PC-9 (cell line): ENCODE data around the gene ESYT1. TPM values are rescaled to one million over a fixed set of nuclear protein-coding genes. Genes with fewer than 3 reads are reported as not detected.
A peak's percentile ranks its signal among the peaks of the same experiment; 100 is the strongest.

Source experiments
- BruUV-seq: library from RNA; stranded (reverse); fragments of 400-500 nt; replicated peaks from 2 replicates; lab custom pipeline; 2021; lab: Mats Ljungman, UMichigan
- CTCF ChIA-PET: fragments of 300-600 bp; sonication (Branson Sonifier 250); formaldehyde crosslinking; loops from one replicate; lab custom pipeline; 2022; ENCODE audit warnings: antibody characterized with exemption; lab: Charles Lee
- POLR2A ChIA-PET: fragments of 300-600 bp; sonication (Branson Sonifier 250); formaldehyde crosslinking; loops from one replicate; lab custom pipeline; 2022; ENCODE audit warnings: antibody characterized with exemption; ENCODE audit not compliant: unreplicated experiment; lab: Charles Lee
- DNase-seq, 2 experiments: peaks; one replicate each; pipeline versions ENCODE4 v3.0.0 to v3.0.0-alpha.2; 2015 to 2022; ENCODE audit warnings: mixed read lengths in 1 of 2
- H2AFZ ChIP-seq: fragments of 200-600 bp; sonication (generic); 2 replicates; pipeline ENCODE4 v1.8.1; 2017; ENCODE audit warnings: antibody characterized with exemption
- H3F3A ChIP-seq: fragments of 200-600 bp; sonication (generic); 2 replicates; pipeline ENCODE4 v1.8.1; 2017; ENCODE audit warnings: antibody characterized with exemption, mild to moderate bottlenecking, low read depth; ENCODE audit not compliant: insufficient read depth
- H3K27ac ChIP-seq: fragments of 200-600 bp; sonication (generic); 2 replicates; pipeline ENCODE4 v1.6.1; 2016; ENCODE audit warnings: mixed run types
- H3K27me3 ChIP-seq: fragments of 200-600 bp; sonication (generic); 2 replicates; pipeline ENCODE4 v1.6.1; 2016; ENCODE audit warnings: low read depth, mixed run types; ENCODE audit not compliant: insufficient read depth
- H3K36me3 ChIP-seq: fragments of 200-600 bp; sonication (generic); 2 replicates; pipeline ENCODE4 v1.6.1; 2016; ENCODE audit warnings: low read depth, mixed run types
- H3K4me1 ChIP-seq: fragments of 200-600 bp; sonication (generic); replicated peaks from 2 replicates; pipeline ENCODE4 v1.6.1; 2016; ENCODE audit warnings: mixed run types; ENCODE audit not compliant: insufficient read depth
- H3K4me2 ChIP-seq: fragments of 200-600 bp; sonication (generic); 2 replicates; pipeline ENCODE4 v1.6.1; 2017; ENCODE audit warnings: mixed run types
- H3K4me3 ChIP-seq: fragments of 200-600 bp; sonication (generic); 2 replicates; pipeline ENCODE4 v1.6.1; 2016; ENCODE audit warnings: mixed run types
- H3K79me2 ChIP-seq: fragments of 200-600 bp; sonication (generic); 2 replicates; pipeline ENCODE4 v1.6.1; 2017; ENCODE audit warnings: low read depth, mixed run types
- H3K9me2 ChIP-seq: fragments of 200-600 bp; sonication (generic); 2 replicates; pipeline ENCODE4 v1.8.1; 2017; ENCODE audit warnings: mild to moderate bottlenecking; ENCODE audit not compliant: insufficient read depth
- H3K9me3 ChIP-seq: fragments of 200-600 bp; sonication (generic); 2 replicates; pipeline ENCODE4 v1.8.1; 2016; ENCODE audit warnings: low read depth; ENCODE audit not compliant: insufficient read depth
- H4K20me1 ChIP-seq: fragments of 200-600 bp; sonication (generic); 2 replicates; pipeline ENCODE4 v1.8.1; 2017; ENCODE audit not compliant: insufficient read depth
- CTCF ChIP-seq: fragments of 200-600 bp; sonication (generic); conservative IDR thresholded peaks from 2 replicates; pipeline ENCODE4 v1.6.1; 2017; ENCODE audit warnings: mixed run types, antibody characterized with exemption, mild to moderate bottlenecking, moderate library complexity
- EZH2 ChIP-seq: fragments of 200-600 bp; sonication (generic); IDR thresholded peaks from 2 replicates; pipeline ENCODE4 v1.8.0; 2017; ENCODE audit warnings: antibody characterized with exemption, low read depth
- intact Hi-C: fragments of 100-400 bp; cut with micrococcal nuclease; formaldehyde crosslinking; loops from one replicate; pipeline ENCODE4 v1.10.0; 2022; ENCODE audit not compliant: unreplicated experiment
- total RNA-seq: library from RNA; stranded (reverse); gene quantifications from 2 replicates; pipeline ENCODE4 v1.2.3, GENCODE V29; 2021

The ESYT1 gene
- total RNA-seq, 1 experiment from 2014 or later: 46.1 TPM

GRCh38 chr12:56078931-56079722 is 48.9 kb upstream of the ESYT1 start:
- H3F3A ChIP-seq: peaks cover 20% of the 10 kb centered on the region
- no peaks in the 10 kb centered on the region for H3K9me3 ChIP-seq
- DNase-seq: peak; percentile 74 to 91
- peak overlapping the region; percentile 93 for H3K4me2 ChIP-seq
- H3K27ac ChIP-seq: peak overlapping the region; percentile 86
- intact Hi-C loops: loop anchor here (1.0 to 2.0 kb wide), 3 partner anchors 25 to 37 kb away; partner anchors contain the start of genes PA2G4 and RPL41
- H3K79me2 ChIP-seq: peaks cover 39% of the 10 kb centered on the region
- POLR2A ChIA-PET: interaction anchor here (0.9 kb wide), 1 partner anchor 394 kb away, joined by 7 read pairs; no protein-coding TSS in a partner anchor
- H3K27me3 ChIP-seq: no peaks in the 10 kb centered on the region
- TF ChIP-seq EZH2: no peak
- peak; percentile 74 for TF ChIP-seq CTCF
- TSS peak; percentile 89 for BruUV-seq
- H4K20me1 ChIP-seq: peaks cover 6% of the 10 kb centered on the region; the same call in 1 of the 2 replicates
- H3K4me3 ChIP-seq: peak overlapping the region; percentile 69
- peaks cover 26% of the 10 kb centered on the region for H3K4me1 ChIP-seq
- H2AFZ ChIP-seq: peak overlapping the region; percentile 93
- CTCF ChIA-PET: interaction anchor here (0.7 to 1.0 kb wide), 2 partner anchors 28 to 83 kb away, joined by 3 to 9 read pairs; no protein-coding TSS in a partner anchor
- H3K36me3 ChIP-seq: no peaks in the 10 kb centered on the region
- H3K9me2 ChIP-seq: no peaks in the 10 kb centered on the region

- Histone ChIP-seq H3K9me3 (no peaks in the 10 kb centered on the region), H3K27me3 (no peaks in the 10 kb centered on the region), H3K4me2 (peak within 1 kb of the TSS; percentile 93), H3K4me3 (peak within 1 kb of the TSS; percentile 69), H3F3A (peaks cover 18% of the 10 kb centered on the region), H3K36me3 (peaks cover 6% of the 10 kb centered on the region), H3K4me1 (peaks cover 27% of the 10 kb centered on the region), H3K79me2 (peaks cover 44% of the 10 kb centered on the region), H2AFZ (peak within 1 kb of the TSS; percentile 93), H4K20me1 (peaks cover 6% of the 10 kb centered on the region; the same call in 1 of the 2 replicates), H3K9me2 (no peaks in the 10 kb centered on the region), H3K27ac (peak within 1 kb of the TSS; percentile 86)
- intact Hi-C loops: loop anchor here (1.0 to 2.0 kb wide), 3 partner anchors 24 to 36 kb away; partner anchors contain the start of genes PA2G4 and RPL41
- TF ChIP-seq EZH2 (no peak), CTCF (no peak)
- ChIA-PET POLR2A (interaction anchor here (0.6 to 1.0 kb wide), 3 partner anchors 15 to 147 kb away, joined by 3 to 13 read pairs (median 4); partner anchors contain the start of gene SUOX), CTCF (interaction anchor here (0.6 to 1.0 kb wide), 3 partner anchors 29 to 84 kb away, joined by 3 to 9 read pairs (median 3); no protein-coding TSS in a partner anchor)
- BruUV-seq: no TSS peak
- DNase-seq: peak; percentile 79 to 92
Measured at GRCh38 chr12:56079723-56080555, 48.1 kb upstream of the ESYT1 start, which contains the start of gene ERBB3. ERBB3 (plus strand) TSS chr12:56080165; CDS start chr12:56080301, 136 bp downstream.
